OCI-LY3 (cell line): ENCODE measurements around the gene AKR1D1.

ENCODE experiments used
- CTCF ChIP-seq: fragments of 200-600, 300-600 bp; sonication (generic); IDR thresholded peaks from 2 replicates; pipeline ENCODE4 v1.5.1; 2014; ENCODE audit warnings: antibody characterized with exemption, low read length, low read depth
- EZH2phosphoT487 ChIP-seq: fragments of 200-600 bp; shearing (Covaris generic); IDR thresholded peaks from 2 replicates; pipeline ENCODE4 v1.6.1; 2018; ENCODE audit warnings: antibody characterized with exemption, mixed run types, low read depth

- TF ChIP-seq CTCF (no peak), EZH2phosphoT487 (no peak)
Measured at GRCh38 chr7:138063400-138063799, 12.9 kb upstream of the AKR1D1 start.
